ENCODE data around the gene ALKBH4.

DNA sequence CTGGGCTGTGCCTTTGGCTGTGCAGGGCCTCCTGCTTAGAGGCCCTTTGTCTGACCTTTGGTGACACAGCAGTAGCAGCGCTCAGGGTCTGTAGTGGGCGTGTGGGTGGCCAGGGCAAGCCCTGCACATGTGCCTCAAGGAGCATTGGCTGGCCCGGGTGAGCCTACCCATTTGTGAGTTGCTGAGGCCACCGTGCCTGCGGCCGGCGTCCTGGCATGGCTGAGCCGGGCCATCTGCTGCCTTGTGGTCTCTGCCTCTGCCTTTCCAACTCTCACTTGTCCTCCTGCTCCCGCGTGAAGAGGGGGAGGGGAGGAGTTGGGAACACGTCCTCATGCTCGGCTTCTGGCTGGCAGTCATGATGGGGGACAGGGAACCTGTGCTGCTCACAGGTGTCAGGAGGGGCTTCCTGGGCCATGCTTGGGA, 40.5 kb downstream of the ALKBH4 start:
- TF ChIP-seq, protein P1, sequence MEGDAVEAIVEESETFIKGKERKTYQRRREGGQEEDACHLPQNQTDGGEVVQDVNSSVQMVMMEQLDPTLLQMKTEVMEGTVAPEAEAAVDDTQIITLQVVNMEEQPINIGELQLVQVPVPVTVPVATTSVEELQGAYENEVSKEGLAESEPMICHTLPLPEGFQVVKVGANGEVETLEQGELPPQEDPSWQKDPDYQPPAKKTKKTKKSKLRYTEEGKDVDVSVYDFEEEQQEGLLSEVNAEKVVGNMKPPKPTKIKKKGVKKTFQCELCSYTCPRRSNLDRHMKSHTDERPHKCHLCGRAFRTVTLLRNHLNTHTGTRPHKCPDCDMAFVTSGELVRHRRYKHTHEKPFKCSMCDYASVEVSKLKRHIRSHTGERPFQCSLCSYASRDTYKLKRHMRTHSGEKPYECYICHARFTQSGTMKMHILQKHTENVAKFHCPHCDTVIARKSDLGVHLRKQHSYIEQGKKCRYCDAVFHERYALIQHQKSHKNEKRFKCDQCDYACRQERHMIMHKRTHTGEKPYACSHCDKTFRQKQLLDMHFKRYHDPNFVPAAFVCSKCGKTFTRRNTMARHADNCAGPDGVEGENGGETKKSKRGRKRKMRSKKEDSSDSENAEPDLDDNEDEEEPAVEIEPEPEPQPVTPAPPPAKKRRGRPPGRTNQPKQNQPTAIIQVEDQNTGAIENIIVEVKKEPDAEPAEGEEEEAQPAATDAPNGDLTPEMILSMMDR (IDR thresholded peaks at IDR 0.05), result no peak
- no peak for TF ChIP-seq POLR2A (IDR thresholded peaks at IDR 0.05)

Measured in heart left ventricle (tissue), 13 donors.